ENCODE data around the gene SOCS3.

The SOCS3 gene

GRCh38 chr17:78368854-78369495 is 9.1 kb upstream of the SOCS3 start:
- DNase-seq (ENCODE audit: extremely low read depth in 1 of 2, low read depth in 1 of 2) = no peak

DNA sequence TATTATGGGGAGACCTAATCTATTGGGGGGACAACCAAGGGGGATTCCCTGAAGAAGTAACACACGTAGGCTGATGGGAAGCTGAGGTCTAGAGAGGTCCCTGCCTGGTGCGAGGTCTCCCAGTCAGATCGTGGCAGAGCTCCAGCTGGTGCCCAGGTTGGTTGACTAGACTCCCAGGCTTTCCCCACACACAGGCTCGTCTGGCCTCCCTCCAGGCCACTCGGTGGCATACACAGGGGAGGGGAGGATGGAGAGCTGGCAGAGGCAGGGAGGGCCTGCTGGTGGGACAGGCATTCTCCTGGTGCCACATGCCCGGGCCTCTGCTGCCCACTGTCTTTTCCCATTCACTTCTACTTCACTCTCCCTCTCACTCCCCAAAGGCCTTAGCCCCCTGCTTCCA is 8.5 kb upstream of the SOCS3 start:
- no peak for DNase-seq (ENCODE audit: extremely low read depth in 1 of 2, low read depth in 1 of 2)

DNA sequence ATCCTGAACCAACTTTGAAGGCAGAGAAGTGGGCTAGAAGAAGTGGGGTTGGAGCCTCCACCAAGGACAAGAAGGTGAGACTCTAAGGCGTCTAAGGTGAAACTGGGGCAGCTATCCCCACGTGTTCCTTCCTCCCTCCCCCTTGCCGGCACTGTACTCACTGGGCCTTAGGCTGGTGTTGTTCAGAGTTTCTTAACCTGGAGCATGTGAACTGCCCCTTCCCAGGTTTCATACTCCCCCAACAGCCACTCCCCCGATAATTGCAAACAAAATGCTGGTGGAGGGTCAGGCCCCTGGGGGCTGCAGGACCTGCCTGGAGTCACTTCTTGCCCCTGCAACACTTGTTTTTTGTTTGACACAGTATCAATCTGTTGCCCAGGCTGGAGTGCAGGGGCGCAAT is 7.3 kb upstream of the SOCS3 start:
- no peak for DNase-seq (ENCODE audit: extremely low read depth in 1 of 2, low read depth in 1 of 2)

GRCh38 chr17:78366109-78366848 is 6.4 kb upstream of the SOCS3 start:
- no peak for DNase-seq (ENCODE audit: extremely low read depth in 1 of 2, low read depth in 1 of 2)

DNA sequence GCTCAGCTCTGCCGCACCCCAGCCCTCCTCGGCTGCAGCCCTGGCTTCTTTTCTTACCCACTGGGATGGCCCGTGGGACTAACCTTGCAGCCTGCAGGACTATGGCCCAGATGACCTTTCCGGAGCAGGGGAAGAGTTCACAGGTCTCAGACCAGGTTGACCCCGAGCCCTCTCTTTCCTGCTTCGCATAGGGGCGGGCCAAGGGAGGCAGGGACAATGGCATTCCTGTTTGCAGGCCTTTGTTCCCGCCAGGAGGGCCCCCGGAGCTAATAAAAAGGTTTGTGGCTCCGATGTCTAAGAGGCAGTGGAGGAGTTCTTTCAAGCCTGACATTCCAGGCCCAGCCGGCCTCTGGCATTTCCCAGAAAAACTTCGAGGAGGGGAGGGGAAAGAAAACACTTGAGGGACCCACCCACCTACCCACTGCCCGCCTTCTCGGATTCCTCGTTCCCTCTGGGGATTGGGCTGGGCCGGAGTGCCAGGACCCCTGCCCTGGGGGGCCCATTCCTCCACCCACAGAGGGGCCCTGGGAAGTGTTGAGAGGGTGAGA is 5.8 kb upstream of the SOCS3 start:
- no peak for DNase-seq (ENCODE audit: extremely low read depth in 1 of 2, low read depth in 1 of 2)

GRCh38 chr17:78364436-78365281 is 4.8 kb upstream of the SOCS3 start:
- DNase-seq (ENCODE audit: extremely low read depth in 1 of 2, low read depth in 1 of 2) = no peak

DNA sequence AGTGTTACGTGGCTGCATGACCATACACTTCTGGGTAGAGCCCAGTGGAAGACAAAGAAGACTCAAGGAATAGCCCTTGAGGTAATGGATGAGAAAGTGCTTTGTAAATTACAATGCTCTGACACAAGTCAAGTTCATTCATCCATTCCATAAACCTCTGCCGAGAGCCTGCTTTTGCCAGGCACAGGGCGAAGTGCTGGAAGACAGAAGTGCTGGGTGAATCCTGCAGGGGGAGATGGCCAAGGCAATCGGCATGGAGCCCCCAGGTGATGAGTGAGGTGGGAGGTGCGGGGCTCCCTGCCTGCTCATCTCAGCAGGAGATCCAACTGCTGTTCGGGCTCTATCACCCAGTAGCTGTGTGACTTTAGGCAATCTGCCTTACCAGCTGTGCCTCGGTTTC is 2.8 kb upstream of the SOCS3 start:
- DNase-seq (ENCODE audit: extremely low read depth in 1 of 2, low read depth in 1 of 2) = no peak

DNA sequence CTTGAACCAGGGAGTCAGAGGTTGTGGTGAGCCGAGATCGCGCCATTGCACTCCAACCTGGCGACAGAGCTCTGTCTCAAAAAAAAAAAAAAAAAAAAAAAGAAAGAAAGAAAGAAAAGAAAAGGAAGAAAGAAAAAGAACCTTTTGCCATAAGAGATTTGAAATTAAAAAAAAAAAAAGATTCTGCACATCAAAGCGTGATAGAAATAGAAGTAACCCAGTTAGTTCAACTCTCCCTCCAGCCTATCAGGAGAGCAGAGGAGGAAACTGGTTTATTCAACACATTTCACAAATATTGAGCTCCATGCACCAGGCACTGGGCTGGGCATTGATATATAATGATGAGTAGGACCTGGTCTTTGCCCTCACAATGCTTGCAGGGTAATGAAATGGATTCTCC is 2.4 kb upstream of the SOCS3 start:
- no peak for DNase-seq (ENCODE audit: extremely low read depth in 1 of 2, low read depth in 1 of 2)

DNA sequence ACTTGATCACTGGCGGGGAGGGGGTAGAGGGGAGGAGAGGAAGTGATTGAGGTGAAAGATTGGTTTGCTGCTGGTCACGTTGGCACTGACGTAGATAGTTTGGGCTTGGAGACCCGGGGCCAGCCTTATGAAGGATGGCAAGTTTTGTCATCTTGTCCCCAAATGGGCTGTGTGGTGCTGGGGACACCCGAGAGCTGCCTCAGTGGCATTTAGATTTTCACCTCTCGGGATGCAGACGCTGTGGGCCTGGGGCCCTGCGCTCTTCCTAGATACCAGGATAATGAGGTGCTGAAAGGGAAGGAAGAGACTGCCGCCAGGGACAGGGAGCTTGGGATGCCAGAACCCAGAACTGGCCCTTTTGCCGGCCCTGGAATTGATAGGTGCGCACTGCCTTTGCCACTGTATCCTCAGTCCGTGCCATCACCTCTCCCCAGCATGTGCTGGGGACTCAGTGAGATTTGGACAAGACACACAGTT is 1.4 kb upstream of the SOCS3 start:
- DNase-seq (ENCODE audit: extremely low read depth in 1 of 2, low read depth in 1 of 2) = no peak

- DNase-seq (ENCODE audit: extremely low read depth in 1 of 2, low read depth in 1 of 2) = peak; percentile 84 to 90
Observed at GRCh38 chr17:78360371-78361224, 721 bp upstream of the SOCS3 start.

DNA sequence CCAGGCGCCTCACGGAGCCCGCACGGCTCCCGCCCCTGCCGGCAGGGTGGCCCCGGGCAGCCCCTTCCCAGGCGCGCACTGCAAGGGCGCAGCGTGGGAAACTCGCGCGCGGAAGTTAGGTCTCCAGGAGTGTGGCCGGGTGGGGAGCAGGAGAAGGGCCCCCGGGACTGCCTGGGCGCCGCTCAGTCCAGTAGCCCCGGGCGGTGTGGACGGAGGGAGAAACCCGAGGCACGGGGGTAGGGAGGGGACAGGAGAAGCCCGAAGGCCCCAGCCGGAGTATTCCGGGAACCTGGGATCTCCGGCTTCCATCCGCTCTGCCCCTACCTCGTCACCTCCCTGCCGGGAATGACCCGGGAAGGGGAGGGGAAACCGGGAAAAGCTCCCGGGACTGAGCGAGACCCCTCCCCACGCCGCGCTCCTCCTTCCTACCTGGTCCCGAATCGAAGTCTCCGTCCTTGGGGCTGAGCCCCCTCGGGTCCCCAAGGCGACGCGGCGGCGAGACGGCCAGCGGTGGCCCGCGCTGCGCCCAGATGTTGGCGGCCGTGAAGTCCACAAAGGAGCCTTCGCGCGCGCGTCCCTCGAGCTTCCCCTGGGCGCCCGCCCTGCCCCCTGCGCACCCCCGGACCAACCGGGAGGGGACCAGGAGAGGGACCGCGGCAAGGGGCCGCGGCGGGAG is 418 bp downstream of the SOCS3 start:
- DNase-seq (ENCODE audit: extremely low read depth in 1 of 2, low read depth in 1 of 2) = no peak

GRCh38 chr17:78358538-78359320 is 1.1 kb downstream of the SOCS3 start:
- no peak for DNase-seq (ENCODE audit: extremely low read depth in 1 of 2, low read depth in 1 of 2)

- DNase-seq (ENCODE audit: extremely low read depth in 1 of 2, low read depth in 1 of 2) = no peak
Observed at GRCh38 chr17:78357672-78358537, 2.0 kb downstream of the SOCS3 start.

GRCh38 chr17:78357177-78357586 is 2.7 kb downstream of the SOCS3 start:
- no peak for DNase-seq (ENCODE audit: extremely low read depth in 1 of 2, low read depth in 1 of 2)

DNA sequence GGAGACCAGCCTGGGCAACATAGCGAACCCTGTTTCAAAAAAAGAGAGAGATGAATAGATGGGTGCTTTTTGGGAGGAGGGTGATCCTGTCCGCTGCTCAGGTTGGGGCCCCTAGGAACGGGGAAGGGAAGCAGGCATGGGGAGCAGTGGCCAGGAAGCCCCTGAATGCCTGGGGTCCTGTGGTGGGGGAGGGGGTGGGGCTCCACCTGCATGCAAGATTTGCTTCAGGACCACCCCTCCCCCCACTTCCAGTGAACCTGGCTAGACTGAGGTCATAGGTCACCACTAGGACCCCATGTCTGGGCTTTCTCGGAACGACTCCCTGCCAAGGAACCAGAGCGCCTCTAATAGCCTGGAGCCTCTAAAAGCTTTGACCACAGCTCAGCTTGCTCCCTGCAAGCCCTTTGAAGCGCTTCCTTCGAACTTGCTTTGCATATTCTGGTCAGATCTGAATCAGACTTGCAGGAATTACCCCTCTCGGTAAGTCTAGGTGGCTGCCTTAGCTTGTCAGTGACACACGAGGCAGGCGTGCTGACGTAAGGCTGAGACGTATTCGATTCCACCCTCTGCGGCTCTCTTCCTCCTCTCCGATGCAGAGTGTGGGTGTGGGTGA is 3.7 kb downstream of the SOCS3 start:
- peak; percentile 74 to 93 for DNase-seq (ENCODE audit: extremely low read depth in 1 of 2, low read depth in 1 of 2)

GRCh38 chr17:78355701-78356100 is 4.2 kb downstream of the SOCS3 start:
- DNase-seq (ENCODE audit: extremely low read depth in 1 of 2, low read depth in 1 of 2) = no peak

GRCh38 chr17:78355045-78355641 is 4.7 kb downstream of the SOCS3 start:
- DNase-seq (ENCODE audit: extremely low read depth in 1 of 2, low read depth in 1 of 2) = no peak
